Measurements from ENCODE around the gene PPP2R3B.

DNA sequence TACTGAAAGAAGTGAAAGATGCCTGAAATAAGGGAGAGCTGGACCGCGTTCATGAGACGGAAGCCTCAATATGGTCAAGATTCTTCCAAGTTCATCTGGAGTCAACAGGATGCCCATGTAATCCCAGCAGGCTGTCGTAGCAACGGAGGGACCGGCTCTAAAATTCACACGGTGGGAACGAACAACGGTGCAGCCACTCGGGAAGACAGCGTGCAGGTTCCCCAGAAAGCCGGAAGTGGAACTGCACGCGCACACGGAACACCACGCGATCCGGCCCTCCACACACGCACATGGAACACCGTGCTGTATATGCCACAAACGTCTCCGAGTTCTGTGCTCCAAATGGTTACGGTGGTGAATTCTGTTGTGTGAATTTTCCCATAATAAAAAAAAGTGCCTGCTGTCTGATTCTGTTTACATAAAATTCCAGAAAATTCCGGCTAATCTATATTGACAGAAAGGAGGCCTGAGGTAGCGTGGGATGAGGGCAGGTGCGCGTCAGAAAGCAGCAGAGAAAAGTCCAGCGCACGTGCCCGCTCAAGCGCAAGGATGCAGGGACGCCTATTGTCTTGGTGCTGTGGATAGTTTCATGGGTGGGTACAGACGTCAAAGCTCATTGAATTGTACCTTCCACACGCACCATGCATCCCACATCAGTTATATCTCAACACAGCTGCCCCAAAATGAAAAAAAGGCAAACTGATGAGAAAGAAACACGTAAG lies 31.2 kb downstream of the PPP2R3B start:
- TF ChIP-seq, protein P1, sequence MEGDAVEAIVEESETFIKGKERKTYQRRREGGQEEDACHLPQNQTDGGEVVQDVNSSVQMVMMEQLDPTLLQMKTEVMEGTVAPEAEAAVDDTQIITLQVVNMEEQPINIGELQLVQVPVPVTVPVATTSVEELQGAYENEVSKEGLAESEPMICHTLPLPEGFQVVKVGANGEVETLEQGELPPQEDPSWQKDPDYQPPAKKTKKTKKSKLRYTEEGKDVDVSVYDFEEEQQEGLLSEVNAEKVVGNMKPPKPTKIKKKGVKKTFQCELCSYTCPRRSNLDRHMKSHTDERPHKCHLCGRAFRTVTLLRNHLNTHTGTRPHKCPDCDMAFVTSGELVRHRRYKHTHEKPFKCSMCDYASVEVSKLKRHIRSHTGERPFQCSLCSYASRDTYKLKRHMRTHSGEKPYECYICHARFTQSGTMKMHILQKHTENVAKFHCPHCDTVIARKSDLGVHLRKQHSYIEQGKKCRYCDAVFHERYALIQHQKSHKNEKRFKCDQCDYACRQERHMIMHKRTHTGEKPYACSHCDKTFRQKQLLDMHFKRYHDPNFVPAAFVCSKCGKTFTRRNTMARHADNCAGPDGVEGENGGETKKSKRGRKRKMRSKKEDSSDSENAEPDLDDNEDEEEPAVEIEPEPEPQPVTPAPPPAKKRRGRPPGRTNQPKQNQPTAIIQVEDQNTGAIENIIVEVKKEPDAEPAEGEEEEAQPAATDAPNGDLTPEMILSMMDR (IDR thresholded peaks at IDR 0.05) = no peak
- TF ChIP-seq POLR2A (IDR thresholded peaks at IDR 0.05) = no peak
